HK-2 (cell line): ENCODE results near the gene DGKH.
"Not testable (repeated sequence)": the region's sequence is repeated elsewhere in the genome, so short reads cannot be mapped to it uniquely, and the experiment has no call there.

Experiments
- DNase-seq: peaks from one replicate; pipeline ENCODE4 v3.0.0-alpha.2; 2018; ENCODE audit not compliant: unreplicated experiment

DGKH gene

DNA sequence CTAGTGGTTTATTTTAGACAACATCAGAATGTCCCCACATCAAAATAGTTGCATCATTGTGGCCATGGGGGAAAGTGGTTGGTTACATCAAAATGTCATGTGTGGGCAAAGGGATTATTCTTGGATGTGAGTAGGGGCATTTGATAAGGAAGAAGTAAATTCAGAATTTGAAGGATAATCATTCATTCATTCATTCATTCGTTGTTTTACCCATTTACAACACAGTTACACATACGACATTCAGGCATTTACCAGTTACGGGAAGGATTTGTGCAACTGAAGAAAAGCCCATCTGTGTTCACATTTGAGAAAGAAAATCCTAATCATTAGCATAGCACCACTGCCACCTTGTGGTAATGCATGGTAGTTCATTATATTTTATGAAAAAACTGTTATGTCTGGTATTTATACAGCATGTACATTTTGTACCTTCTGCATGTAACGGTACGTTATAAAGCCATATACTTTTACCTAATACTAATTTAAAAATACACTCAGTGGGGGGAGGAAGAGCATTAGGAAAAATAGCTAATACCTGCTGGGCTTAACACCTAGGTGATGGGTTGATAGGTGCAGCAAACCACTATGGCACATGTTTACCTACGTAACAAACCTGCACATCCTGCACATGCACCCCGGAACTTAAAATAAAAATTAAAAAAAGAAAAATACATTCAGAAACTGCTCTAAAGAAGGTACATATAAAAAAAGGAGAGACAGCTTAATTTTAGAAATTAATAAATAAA, 62.1 kb downstream of the DGKH start:
- DNase-seq = no peak

GRCh38 chr13:42112864-42113263, 64.4 kb downstream of the DGKH start:
- DNase-seq = no peak

DNA sequence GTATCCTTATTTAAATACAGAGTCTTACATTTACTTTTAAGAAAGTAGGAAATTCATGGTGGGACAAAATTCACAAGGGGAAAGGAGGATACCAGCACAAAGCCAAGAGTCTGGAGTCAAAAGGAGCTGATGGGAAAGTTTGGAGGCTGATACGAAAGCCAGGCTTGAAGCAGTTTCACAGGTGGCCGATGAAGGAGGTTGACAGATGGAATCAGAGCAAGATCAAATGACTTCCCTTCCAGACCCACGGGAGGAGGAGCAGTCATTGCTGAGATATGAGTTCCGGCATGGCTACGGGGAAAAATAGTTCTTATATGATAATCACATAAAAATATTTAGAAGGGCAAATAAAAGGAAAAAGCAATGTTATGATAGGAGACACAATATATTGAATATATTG, 65.0 kb downstream of the DGKH start:
- no peak for DNase-seq

DNA sequence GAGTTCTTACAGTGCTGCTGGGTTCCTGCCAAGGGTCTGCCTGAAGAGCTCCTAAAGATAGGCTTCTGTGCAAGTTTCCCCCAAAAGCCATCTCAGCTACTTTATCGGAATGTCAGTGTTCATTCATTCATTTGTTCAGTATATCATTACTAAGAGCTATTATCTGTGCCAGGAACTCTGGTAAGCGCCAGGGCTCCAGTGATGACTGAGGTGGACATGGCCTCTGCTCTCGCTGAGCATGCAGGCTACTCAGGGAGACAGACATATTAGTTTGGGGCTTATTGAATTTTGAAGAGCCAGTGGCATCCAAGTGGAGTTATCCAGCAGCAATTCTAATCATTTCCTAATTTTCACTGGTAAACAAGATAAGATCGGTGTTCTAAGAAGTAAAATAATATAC, 65.8 kb downstream of the DGKH start:
- DNase-seq = no peak

DNA sequence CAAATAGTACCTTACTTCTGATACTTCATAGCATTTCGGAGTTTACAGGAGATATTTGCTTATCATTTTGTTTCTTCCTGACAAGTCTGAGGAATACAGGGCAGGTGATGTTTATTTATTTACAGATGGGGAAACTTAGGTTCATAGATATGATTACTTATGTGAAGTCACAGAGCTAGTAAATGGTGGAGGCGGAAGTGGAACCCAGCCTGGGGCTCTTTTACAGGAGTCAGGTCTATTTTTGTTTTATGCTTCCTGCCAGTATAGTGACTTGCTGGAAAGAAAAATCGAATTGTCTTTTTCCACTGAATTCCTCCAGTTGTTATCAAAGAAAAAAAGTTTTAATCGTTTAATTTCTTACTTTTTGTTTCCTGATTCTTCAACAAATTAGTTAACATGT, 66.5 kb downstream of the DGKH start:
- no peak for DNase-seq

DNA sequence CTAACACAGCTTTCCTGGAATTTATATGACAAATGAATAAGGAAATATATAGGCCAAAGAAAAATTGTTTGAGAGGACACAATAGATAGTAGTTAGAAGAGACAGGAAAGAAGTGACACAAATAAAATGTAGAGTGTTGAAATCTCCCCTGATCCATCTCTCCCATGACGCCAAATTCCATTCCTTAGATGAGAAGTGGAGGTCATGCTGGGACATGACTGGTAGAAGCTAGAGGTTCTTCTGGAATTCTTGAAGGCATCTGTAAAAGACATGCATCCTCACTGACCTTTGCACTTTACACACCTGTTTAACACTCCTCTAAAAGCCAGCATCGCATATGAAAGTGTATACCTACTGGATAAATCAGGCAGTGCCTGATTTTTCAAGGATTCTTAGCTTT, 67.8 kb downstream of the DGKH start:
- DNase-seq = no peak

GRCh38 chr13:42119041-42119440, 70.6 kb downstream of the DGKH start:
- DNase-seq = no peak

DNA sequence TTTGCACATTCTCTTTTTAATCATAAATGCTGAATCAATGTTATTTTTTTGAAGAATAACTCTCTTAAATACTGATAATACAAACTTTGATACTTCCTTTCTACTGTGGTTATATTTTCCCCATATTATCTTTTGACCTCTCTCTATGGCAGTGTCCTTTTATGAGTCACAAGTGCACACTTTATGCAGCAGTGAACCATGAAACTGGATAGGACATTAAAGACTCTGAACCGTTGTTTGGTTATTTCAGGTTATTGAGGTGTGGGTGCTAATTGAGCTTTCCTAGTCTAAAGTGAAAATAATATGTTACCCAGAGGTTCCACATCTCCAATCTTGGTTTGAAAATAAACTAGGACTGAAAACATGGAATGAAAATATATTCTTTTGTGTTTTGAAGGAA, 71.4 kb downstream of the DGKH start:
- DNase-seq = no peak

DNA sequence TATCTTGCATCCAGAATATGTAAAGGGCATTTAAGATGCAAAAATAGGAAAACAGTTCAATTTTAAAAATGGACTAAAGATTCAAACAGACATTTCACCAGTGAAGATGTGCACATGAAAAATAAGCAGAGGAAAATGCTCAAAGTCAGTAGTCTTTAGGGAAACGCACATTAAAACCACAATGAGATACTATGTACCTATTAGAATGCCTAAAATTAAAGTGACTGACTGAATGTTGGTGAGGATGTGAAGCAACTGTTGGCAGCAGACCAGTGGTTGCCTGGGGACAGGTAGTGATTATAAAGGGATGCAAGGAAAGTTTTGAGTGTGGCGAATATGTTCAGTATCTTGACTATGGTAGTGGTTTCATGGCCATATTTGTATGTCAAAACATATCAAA, 75.2 kb downstream of the DGKH start:
- DNase-seq = no peak

- DNase-seq = no peak
Observed at GRCh38 chr13:42125046-42125445, 76.6 kb downstream of the DGKH start.

DNA sequence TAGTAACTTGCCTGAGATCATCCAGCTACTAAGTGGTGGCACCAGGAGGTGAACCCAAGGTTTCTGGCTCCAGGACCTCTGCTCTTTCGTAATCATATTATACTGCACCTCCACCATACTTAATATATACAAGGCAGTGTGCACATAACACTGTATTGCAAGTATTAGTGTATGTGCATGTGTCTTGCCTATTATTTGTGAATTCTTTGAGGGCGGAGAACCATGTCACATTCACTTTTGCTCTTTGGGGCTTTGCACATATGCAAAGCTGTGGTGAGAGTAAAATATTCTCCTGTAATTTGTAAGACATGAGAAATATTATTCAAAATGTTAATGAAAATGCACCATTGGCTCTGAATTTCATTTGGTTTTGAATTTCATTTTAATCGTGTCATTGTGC, 78.6 kb downstream of the DGKH start:
- no peak for DNase-seq

GRCh38 chr13:42129033-42129432, 80.6 kb downstream of the DGKH start:
- no peak for DNase-seq

- no peak for DNase-seq
Observed at GRCh38 chr13:42136518-42136917, 88.1 kb downstream of the DGKH start.

- no peak for DNase-seq
Observed at GRCh38 chr13:42137856-42138537, 89.5 kb downstream of the DGKH start.

- DNase-seq = no peak
Observed at GRCh38 chr13:42140494-42140893, 92.0 kb downstream of the DGKH start.

- DNase-seq = not testable (repeated sequence)
Observed at GRCh38 chr13:42141052-42141451, 92.6 kb downstream of the DGKH start.

- DNase-seq = no peak
Observed at GRCh38 chr13:42146359-42146758, 97.9 kb downstream of the DGKH start.

GRCh38 chr13:42148538-42148937, 100.1 kb downstream of the DGKH start:
- DNase-seq = no peak

- DNase-seq = no peak
Observed at GRCh38 chr13:42149136-42149535, 100.7 kb downstream of the DGKH start.

DNA sequence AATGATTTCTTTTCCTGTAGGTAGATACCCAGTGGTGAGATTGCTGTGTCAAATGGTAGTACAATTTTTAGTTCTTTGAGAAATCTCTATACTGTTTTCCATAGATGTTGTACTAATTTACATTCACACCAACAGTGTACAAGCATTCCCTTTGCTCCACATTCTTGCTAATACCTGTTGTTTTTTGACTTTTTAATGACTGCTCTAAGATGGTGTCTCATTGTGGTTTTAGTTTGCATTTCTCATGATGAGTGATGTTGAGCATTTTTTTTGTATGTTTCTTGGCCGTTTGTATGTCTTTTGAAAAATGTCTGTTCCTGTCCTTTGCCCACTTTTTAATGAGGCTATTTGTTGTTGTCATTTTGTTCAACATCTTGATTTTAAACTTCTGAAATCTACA, 103.3 kb downstream of the DGKH start:
- DNase-seq = no peak

- no peak for DNase-seq
Observed at GRCh38 chr13:42152495-42152894, 104.0 kb downstream of the DGKH start.

DNA sequence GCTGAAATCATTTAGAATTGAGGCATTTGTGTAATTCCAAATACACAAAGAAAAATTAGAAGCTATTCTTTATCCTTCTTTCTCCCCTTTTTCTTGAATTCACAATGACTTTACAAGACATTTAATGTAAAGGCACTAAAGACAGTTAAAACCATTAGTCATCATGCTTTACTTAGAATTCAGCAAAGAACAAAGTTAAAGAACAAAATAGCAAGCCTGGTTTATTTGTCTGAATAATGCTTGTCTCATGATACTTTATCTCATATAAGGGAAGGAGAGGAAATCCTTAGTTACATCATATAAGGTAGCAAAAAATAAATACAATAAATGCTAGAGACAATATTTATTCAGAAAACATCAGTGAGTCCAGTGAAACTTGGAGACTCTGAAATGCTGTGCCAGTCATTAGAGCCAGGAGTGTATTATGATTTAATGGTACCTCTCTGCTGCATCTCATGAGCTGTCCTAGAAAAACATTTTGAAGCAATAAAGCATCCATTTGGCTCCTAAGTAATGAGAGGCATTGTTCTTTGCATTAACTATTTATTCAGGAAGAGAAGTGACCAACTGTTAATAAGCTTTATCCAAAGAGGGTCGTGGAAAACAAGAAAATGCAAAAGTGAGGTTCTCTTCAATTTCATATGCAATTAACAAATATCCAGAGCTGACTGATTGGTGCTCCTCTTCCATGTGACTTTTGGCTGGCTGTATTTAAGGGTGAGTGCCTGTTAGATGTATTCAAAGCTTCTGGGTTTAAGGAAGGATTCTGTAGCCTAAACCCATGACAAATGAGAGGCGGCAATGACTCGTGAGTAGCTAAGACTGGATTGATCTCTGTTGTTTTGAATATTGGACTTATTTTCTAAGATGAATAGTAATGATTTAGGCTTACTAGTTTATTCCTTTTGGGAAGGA, 105.0 kb downstream of the DGKH start:
- DNase-seq = no peak

DNA sequence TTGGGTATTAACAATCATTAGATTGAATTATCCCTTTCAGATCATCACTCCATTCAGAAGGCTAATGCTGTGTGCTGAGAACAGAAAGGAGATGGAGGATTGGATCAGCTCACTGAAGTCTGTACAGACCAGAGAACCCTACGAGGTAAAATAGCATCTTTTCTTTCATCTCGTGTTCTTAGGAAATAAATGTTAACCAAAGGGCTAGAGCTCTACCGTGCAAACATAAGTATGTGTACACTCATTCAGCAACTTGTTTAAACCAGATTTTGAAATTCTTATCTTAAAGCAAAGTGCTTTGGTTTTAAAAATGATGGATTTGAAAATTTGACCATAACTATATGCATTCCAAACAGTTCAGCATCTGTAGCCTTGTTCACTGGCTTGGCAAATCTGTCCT, 106.8 kb downstream of the DGKH start:
- no peak for DNase-seq
